NCI-H1930 (cell line): ENCODE results near the gene EIF4G1.
"Not testable (repeated sequence)": the region's sequence is repeated elsewhere in the genome, so short reads cannot be mapped to it uniquely, and the experiment has no call there.

Source experiments
- DNase-seq, 2 experiments: peaks; one replicate each; lab custom pipeline; 2025; lab: John Stamatoyannopoulos, UW

Gene EIF4G1

DNA sequence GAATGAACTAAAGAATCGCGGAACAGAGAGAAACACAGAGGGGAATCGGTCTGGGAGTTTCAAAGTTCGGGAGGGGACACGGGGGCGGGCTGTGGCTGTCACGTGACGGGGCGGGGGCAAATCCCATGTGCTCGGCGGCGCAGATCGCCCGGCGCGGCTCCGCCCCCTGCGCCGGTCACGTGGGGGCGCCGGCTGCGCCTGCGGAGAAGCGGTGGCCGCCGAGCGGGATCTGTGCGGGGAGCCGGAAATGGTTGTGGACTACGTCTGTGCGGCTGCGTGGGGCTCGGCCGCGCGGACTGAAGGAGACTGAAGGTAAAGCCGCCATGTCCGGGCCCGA, at the start of gene EIF4G1:
Gene EIF4G1, plus strand, starts transcription at position 244 of the 337 bp plus-strand sequence. CDS start 1,191 bp downstream, outside the sequence.
- peak; percentile 81 to 91 for DNase-seq

DNA sequence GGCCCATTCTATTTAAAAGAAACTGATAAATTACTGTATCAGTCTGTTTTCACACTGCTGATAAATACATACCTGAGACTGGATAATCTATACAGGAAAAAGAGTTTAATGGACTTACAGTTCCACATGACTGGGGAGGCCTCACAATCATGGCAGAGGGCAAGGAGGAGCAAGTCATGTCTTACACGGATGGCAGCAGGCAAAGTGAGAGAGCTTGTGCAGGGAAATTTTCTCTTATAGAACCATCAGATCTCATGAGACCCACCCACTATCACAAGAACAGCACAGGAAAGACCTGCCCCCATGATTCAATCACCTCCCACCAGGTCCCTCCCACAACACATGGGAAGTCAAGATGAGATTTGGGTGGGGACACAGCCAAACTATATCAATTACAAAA, 47.2 kb upstream of the EIF4G1 start:
- not testable (repeated sequence) for DNase-seq

- DNase-seq = no peak
Measured at GRCh38 chr3:184272269-184272668, 42.1 kb upstream of the EIF4G1 start.

DNA sequence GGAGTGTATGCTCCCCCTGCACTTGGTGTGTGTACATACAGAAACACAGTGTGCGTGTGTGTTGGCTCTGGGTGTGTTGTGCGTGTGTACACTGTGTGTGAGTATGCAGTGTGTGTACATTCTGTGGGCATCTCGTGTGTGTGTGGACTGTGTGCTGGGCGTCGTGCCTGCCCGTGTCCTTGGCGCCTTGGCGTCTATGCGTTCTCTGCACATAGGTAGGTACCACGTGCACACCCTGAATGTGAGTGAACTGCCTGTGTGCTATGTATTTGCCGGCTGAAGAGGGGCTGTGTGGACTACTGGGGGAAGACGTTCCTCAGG, 39.1 kb upstream of the EIF4G1 start:
- DNase-seq = no peak

GRCh38 chr3:184275961-184276910, 38.2 kb upstream of the EIF4G1 start, which contains the start of gene ECE2:
Gene ECE2, plus strand, starts transcription at chr3:184276022. Its CDS starts 132 bp downstream, at chr3:184276154.
- DNase-seq = no peak

DNA sequence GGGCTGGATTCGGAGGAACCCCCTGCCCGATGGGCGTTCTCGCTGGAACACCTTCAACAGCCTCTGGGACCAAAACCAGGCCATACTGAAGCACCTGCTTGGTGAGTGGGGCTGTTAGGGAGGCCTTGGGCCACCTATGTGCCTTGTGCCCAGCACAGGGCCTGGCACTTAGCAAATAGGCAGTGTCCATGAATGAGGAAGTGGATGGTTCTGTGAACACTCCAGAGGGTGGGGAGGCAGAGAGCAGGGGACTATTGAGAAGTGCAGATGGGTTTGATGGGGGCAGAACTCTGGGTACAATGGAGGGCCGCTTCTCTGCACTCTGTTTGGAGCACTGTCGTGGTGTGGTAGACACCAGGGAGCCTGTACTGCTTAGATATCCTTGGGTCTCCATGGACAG, 37.0 kb upstream of the EIF4G1 start:
- no peak for DNase-seq

DNA sequence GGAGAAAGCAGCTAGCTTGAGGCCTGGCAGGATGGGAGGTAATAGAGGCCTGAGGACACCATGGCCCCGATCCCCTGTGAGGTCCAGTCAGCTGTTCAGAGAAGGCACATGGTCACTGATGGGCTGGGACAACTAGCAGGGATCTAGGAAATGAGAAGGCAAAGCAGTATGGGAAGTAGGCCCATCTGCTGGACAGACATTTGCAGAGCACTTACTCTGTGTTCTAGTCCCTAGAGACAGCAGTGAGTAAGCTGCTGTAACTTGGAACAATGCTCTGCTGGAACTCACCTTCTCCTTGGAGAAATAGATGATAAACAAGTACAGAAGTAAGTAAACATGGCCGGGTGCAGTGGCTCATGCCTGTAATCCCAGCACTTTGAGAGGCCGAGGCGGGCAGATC, 31.5 kb upstream of the EIF4G1 start:
- DNase-seq = no peak

DNA sequence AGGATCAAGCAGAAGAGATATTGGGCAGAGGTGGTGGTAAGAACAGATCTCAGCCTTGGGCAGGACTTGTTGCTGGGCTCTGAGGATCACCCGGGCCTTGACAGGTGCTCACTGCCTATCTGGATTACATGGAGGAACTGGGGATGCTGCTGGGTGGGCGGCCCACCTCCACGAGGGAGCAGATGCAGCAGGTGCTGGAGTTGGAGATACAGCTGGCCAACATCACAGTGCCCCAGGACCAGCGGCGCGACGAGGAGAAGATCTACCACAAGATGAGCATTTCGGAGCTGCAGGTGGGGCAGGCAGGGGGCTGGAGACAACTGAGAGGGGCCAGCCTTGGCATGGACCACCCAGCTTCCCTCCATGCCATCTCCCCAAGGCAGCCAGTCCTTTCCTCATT, 30.7 kb upstream of the EIF4G1 start:
- no peak for DNase-seq

DNA sequence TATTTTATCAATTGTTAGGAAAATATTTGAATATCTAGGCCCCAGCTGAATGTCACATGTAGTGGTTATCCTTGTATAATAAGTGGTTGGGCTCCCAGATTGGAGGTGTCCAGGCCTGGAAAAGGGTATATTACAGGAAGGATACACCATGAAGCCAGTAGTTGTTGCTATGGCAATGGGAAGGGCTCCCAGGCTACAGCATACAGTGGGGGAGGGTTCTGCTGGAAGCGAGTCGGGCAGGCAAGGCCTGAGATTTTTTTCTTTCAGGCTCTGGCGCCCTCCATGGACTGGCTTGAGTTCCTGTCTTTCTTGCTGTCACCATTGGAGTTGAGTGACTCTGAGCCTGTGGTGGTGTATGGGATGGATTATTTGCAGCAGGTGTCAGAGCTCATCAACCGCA, 29.7 kb upstream of the EIF4G1 start:
- DNase-seq = peak; percentile 49 to 74

DNA sequence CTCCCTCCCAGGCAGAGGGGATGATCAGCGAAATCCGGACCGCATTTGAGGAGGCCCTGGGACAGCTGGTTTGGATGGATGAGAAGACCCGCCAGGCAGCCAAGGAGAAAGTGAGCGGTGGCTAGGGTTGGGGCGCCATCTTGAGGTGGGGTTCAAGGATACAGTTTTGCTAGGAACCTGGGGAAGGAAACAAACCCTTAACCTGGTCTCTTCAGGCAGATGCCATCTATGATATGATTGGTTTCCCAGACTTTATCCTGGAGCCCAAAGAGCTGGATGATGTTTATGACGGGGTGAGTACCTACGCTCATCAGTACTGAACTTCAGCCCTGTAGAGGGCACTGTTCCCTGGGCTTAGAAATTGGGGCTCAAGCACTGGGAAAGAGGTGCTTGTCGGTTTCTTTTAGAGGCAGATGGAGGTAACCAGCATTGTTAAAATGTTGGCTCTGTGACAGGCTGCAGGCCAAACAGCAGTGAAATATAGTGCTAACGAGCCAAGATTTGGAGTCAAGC, 24.9 kb upstream of the EIF4G1 start:
- DNase-seq = peak; percentile 38 to 39

DNA sequence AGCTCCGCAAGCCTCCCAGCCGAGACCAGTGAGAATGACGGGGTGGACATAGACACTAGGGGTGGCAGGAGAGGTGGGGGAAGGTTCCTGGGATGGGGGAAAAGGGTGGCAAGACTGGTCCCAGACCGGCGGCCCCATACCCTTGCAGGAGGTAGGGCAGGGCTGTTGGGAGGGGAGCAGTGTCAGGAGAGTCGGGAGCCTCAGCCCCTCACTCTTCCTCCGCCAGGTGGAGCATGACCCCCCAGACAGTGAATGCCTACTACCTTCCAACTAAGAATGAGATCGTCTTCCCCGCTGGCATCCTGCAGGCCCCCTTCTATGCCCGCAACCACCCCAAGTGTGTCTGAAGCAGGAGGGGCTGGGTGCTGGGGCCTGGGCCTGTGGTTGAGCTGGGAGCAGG, 24.1 kb upstream of the EIF4G1 start:
- DNase-seq = no peak

GRCh38 chr3:184291044-184291737, 23.2 kb upstream of the EIF4G1 start:
- no peak for DNase-seq

DNA sequence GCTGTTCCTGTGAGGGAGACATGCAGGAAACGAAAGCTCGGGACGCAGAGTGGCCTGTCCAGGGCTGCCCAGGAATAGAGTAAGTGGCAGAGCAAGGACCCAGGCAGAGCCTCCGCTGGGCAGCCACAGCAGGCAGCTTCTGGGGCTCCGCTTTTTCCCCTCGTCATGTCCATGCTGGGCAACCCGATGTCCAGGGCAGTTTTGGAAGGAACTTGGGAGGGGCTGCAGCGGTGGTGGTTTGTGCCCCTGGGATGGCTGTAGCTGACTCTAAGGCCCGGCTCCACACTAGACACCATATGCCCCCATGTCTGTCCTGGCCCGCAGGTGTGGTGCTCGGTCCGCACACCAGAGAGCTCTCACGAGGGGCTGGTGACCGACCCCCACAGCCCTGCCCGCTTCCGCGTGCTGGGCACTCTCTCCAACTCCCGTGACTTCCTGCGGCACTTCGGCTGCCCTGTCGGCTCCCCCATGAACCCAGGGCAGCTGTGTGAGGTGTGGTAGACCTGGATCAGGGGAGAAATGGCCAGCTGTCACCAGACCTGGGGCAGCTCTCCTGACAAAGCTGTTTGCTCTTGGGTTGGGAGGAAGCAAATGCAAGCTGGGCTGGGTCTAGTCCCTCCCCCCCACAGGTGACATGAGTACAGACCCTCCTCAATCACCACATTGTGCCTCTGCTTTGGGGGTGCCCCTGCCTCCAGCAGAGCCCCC, 22.5 kb upstream of the EIF4G1 start:
- no peak for DNase-seq

- no peak for DNase-seq
Measured at GRCh38 chr3:184295771-184296170, 18.6 kb upstream of the EIF4G1 start.

- no peak for DNase-seq
Measured at GRCh38 chr3:184296616-184297015, 17.8 kb upstream of the EIF4G1 start.

DNA sequence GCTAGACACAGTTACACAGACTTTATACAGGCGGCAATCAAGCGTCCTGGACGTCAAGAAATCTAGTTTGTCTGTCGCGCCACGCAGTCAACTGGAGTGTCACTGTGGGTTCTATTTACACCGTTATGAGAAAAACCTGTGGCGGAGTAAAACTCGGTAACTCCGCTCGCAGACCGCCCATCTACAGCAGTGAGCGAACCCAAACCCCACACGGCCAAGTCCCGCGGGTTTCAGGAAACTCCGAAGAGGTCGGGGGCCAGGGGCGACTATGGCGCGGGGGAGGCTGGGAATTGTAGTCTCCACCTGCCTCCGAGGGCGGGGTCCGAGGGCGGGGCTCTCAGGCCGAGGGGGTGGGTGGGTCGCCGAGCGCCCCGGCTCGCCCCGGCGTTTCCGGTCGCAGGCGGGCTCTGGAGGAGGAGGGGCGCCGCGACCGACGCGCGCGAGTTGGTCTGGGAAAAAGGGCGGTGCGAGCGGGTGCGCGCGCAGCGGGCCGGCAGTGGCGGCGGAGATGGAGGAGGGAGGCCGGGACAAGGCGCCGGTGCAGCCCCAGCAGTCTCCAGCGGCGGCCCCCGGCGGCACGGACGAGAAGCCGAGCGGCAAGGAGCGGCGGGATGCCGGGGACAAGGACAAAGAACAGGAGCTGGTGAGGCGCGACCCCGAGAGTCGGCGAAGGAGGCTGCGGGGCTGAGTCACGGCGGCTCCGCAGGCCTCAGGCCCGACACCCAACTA, 15.5 kb upstream of the EIF4G1 start, which contains the start of gene PSMD2:
Gene PSMD2, plus strand, starts transcription at position 483 of the 729 bp plus-strand sequence. Its CDS starts 26 bp downstream, at position 509.
- DNase-seq = peak; percentile 95 to 96

- DNase-seq = no peak
Measured at GRCh38 chr3:184299488-184300377, 14.7 kb upstream of the EIF4G1 start.

DNA sequence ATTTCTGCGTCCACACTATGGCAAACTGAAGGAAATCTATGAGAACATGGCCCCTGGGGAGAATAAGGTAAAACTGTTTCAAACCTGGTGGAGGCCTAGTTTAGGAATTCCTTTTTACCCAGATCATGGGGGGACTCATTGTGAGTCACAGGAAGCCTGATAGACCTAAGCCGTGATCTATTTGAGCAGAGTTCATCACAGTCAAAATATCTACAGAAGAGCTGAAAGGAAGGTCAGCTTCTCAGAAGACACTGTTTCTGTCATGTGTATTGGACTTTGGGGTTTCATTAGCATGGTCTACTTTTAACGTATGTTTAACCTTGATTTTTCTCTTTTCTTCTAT, 14.1 kb upstream of the EIF4G1 start:
- DNase-seq = no peak

DNA sequence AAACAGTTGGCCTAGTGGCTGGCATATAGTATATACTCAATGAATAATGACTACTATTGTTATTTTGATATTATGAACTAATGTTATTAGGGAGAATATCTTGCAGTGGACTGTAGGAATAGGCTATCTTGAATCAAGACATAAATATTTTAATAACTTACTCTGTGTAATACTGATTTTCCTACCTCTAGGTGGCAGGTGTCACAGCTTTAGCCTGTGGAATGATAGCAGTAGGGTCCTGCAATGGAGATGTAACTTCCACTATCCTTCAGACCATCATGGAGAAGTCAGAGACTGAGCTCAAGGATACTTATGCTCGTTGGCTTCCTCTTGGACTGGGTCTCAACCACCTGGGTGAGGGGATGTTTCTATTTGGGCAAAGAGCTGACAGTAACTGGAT, 8.8 kb upstream of the EIF4G1 start:
- DNase-seq = no peak

DNA sequence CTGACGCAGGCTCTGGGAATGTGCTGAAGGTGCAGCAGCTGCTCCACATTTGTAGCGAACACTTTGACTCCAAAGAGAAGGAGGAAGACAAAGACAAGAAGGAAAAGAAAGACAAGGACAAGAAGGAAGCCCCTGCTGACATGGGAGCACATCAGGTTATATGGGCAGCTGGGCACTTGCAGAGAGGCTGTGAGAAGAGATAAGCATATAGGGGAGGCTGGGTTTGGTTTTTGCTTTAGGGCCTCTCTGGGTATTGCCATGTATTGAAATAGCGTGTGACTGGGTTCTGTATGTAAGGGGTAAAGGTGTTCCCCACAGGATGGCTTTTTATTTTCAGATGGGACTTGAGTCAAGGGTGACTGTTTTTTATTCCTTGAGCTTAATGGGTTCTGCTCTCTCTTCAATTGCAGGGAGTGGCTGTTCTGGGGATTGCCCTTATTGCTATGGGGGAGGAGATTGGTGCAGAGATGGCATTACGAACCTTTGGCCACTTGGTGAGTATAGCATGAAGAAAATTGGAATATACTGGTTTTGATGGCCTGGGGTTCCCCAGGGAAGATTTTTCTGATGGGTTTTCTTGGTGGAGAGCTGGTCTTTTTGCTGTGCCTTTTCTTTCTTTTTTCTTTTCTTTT, 7.9 kb upstream of the EIF4G1 start:
- DNase-seq = no peak
